ENCODE data around the gene HOGA1.

The HOGA1 gene

DNA sequence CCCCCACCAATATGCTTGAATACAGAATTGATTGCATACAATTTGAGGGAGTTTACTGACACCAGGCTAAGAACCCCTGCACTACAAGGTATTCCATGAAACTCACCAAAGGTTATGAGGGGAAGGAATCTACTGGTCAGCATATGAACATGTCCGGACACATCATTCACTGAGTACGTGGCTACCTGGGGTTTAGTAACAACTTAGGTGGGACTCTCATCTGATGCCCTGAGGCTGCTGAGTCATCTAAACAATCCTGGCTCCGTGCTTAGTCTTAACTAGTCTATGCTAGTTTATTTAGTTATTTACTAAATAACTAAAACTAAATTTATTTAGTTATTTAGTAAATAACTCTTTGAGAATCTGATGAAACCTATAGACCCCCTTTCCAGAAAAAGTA lies 67.6 kb downstream of the HOGA1 start:
- no peak for ATAC-seq

DNA sequence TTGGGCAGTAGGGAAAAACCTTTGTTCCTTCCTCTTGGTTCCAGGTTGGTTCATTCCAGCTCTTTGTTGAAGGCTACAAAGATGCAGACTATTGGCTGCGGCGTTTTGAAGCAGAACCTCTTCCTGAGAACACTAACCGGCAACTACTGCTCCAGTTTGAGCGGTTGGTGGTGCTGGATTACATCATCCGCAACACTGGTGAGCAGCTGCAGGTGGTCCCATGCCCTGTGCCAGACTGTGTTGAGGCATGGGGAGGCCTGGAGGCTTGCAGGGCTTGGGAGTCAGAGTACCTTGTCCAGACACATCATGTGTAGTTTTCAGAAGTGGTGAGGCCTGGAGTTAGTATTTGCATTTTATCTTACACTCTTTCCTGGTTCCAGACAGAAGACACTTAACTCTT lies 72.6 kb downstream of the HOGA1 start:
- ATAC-seq = no peak

DNA sequence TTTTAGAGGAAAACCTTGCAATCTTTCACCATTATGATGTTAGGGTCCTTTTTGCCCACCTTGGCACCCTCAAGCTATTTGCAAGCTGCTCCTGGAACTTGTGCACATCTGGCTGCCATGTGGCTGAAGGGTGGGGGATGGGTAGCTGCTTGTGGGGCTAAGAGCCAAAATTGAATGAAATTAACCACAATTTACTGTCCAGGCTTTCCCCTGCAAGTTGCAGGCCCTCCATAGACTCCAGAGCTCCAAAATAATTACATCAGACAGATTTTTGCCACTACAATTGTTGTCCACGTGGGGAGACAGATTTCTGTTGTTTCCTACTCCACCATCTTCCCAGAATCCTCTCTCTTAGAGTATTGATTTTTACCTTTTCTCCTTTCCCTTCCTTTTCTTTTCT lies 75.4 kb downstream of the HOGA1 start:
- ATAC-seq = no peak
